HG02798 (cell line): ENCODE measurements around the gene PHETA2.
"Not testable (repeated sequence)": the region's sequence is repeated elsewhere in the genome, so short reads cannot be mapped to it uniquely, and the experiment has no call there.

Source experiments
- ATAC-seq: cut with Tn5 transposase; IDR thresholded peaks from one replicate; pipeline ENCODE4 v1.9.1; 2021; ENCODE audit warnings: mild to moderate bottlenecking; ENCODE audit not compliant: unreplicated experiment, poor library complexity

Gene PHETA2

DNA sequence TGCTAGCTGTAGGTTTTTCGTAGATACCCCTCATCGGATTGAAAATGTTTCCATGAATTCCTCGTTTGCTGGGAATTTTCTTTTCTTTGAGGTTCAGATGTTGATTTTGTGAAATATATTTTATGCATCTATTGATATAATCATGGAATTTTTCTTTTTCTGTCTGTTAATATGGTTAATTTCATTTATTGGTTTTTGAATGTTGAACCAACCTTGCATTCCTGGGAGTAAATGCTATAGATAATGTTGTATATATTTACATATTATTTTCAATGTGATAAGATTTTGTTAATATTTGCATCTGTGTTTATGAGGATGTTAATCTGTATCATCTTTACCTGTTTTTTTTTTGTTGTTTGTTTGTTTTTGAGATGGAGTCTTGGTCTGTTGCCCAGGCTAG is 27.2 kb downstream of the PHETA2 start:
- no peak for ATAC-seq

DNA sequence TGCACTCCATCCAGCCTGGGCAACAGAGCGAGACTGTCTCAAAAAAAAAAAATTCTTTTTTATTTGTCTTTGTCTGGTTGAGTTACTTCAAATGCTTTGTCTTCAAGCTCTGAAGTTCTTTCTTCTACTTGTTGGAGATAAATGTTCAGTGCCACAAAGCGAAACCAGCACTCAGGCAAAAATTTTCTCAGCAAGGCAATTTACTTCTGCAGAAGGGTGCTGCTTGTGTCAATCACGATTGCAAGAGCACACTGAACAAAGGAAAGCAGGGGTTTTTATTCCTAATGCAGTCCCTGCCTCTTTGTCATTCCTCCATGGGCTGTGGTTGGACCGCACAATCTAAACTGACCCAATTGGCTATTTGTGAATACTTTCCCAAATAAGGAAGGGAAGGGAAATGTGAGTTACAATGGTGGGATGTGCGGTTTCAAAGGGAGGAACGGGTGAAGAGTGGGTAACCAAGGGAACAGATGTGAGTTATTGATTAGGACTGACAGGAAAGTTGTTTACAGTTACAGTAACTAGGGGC is 30.3 kb downstream of the PHETA2 start:
- ATAC-seq = not testable (repeated sequence)

DNA sequence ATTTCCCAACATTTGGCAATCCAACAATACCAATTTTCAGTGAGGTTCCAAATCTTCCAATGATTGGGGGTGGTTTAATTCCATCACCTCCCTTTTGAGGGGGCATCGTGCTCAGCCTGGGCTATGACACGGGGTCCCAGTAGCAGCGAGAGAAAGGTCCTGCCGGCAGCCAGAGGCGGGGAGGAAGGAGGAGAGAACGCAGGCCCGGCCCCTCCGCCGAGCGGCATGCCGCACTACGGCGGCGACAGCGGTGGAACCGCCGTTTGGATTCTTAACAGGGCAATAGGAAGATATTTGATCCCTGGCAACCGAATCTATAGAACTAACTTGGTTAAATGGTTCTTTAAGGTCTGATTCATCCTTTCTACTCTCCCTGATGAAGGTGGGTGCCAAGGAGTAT is 34.8 kb downstream of the PHETA2 start:
- no peak for ATAC-seq

DNA sequence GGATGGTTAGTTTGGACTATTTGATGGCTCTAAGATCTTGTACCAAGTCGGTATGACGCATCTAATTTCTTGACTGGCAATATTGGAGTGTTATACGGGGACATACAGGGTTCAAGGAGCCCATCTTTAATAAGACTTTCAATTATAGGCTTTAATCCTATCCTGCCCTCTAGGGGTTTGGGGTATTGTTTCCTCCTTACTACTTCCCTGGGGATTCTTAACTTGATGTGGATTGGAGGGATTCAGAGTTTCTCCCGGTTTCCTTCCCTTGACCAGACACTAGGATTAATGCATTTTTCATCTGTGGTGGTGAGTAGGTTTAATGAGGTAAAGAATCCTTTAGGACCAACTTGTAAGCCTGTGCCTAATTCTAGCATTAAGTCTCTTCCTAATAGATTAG is 37.8 kb downstream of the PHETA2 start:
- ATAC-seq = no peak

DNA sequence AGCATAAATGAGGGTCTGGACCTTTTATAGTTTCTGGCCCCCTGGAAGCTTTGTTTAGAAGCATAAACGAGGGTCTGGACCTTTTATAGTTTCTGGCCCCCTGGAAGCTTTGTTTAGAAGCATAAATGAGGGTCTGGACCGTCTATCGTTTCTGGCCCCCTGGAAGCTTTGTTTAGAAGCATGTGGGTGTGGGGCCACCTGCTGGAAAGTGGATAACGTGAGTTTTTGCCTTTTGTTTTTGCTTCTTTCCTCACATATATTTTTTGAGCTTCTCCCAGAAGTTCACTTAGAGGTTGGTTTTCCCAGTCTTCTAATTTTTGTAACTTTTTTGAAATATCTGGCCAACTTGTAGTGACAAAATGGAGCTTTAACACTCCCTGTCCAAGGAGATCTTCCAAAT is 38.7 kb downstream of the PHETA2 start:
- ATAC-seq = not testable (repeated sequence)

DNA sequence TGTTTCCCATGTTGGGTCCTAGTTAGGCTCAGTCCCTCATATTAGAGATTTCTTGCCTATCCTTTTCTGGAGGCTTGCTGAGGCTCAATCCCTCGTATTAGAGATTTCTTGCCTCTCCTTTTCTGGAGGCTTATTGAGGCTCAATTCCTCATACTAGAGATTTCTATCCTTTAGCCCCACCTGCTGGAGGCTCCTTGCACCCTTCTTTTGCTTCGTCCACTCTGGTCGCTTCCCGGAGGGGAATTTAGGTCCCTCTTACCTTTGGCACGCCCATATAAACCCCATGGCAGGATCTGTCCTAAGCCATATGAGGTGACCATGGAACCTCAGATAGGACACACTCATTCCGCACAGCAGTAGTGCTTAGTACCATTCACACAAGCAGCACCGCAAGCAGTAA is 40.7 kb downstream of the PHETA2 start:
- no peak for ATAC-seq

DNA sequence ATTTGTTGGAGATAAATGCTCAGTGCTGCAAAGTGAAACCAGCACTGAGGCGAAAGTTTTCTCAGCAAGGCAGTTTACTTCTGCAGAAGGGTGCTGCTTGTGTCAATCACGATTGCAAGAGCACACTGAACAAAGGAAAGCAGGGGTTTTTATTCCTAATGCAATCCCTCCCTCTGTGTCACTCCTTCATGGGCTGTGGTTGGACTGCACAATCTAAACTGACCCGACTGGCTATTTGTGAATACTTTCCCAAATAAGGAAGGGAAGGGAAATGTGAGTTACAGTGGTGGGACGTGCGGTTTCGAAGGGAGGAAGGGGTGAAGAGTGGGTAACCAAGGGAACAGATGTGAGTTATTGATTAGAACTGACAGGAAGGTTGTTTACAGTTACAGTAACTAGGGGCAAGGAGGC is 41.4 kb downstream of the PHETA2 start:
- ATAC-seq = not testable (repeated sequence)

DNA sequence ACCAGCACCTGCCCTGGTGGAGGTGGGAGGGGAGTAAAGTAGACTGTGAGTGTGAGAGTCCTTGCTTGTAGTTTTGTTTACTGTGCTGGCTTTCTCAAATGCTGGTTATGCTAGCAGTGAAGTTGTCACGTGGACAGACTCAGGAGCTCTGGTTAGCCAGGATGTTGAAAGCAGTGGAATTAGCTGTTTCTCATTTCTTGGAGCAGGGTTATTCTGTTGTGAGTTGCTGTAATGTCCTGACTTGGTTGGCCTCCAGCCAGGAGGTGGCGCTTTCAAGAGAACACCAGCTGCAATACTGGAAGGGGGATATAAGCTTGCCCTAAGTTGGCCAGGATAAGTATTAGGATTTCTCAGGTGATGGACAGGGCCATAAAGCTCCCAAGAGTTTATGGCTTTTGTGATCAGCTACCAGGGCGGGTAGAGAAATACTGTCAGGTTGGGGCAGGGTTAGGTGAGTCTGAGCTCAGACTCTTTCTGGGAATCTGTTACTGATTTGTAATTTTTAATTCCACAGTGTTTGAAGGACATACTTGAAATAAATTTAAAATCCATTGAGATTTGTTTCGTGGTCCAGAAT is 42.9 kb downstream of the PHETA2 start:
- ATAC-seq = no peak

DNA sequence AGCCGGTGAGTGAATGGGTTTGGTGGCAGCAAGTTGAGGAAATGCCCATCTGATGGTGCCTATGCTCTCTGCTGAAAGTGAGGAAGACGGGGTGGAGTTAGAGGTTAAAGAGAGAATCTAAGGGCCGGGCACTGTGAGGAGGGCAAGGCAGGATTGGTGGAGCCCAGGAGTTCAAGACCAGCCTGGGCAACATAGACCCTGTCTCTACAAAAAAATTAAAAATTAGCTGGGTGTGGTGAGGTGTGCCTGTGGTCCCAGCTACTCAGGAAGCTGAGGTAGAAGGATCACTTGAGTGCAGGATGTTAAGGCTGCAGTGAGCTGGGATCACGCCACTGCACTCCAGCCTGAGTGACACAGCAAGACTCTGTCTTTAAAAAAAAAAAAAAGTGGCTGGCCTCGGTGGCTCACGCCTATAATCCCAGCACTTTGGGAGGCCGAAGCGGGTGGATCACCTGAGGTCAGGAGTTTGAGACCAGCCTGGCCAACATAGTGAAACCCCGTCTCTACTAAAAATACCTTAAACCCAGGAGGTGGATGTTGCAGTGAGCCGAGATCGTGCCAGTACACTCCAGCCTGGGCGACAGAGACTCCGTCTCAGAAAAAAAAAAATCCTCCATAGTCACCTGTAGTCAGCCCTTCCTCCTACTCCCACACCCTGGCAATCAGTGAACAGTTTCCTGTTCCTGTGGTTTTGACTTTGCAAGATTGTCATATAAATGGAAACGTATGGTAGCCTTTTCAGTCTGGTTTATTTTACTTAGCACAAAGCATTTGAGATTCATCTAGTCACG is 46.4 kb downstream of the PHETA2 start:
- ATAC-seq = not testable (repeated sequence)

DNA sequence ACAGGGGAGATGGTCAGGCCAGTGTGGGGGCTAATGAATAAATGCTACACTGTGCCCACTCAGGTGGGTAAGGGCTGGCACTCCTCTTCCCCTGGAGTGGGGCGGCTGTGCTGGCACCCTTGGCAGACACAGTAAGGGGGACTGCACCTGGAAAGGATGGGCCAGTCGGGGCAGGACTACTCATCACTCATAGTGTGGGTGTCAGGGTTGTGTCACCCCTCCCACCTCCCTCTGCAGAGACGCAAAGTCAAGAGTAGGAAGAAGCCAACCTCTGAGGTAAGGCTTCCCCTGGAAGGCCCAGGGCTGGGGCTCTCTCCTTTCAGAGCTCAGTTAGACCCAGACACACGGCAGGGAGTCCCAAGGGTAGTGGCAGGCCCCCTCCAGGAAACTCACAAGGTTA is 49.5 kb downstream of the PHETA2 start:
- not testable (repeated sequence) for ATAC-seq

DNA sequence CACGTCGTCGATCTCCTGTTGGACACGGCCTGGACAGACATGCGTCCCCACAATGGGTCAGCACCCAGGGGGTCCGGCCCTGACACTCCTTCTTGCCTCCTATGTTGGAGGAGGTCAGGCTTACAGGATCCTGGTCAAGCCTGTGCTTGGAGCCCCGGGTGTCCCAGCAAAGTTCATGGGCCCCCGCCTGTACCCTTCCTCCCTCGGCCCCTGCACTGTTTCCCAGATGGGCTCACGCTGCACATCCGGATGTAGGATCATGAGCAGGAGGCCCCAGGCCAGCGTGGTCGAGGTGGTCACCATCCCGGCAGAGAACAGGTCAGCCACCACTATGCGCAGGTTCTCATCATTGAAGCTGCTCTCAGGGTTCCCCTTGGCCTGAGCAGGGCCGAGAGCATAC is 53.6 kb downstream of the PHETA2 start:
- no peak for ATAC-seq

DNA sequence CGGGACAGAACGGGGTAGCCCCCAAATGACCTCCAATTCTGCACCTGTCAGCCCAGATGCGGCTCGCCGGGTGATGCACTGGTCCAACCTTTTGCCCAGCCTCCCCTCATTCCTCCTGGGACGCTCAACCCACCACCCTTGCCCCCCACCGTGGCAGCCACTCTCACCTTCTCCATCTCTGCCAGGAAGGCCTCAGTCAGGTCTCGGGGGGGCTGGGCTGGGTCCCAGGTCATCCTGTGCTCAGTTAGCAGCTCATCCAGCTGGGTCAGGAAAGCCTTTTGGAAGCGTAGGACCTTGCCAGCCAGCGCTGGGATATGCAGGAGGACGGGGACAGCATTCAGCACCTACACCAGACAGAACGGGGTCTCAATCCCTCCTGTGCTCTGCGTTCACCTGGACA is 54.0 kb downstream of the PHETA2 start:
- ATAC-seq = not testable (repeated sequence)
